Neural progenitor cell (in vitro differentiated cells): ENCODE data around the gene SPRY4. TPM values are rescaled to one million over a fixed set of nuclear protein-coding genes. Genes with fewer than 3 reads are reported as not detected.
"Not testable (repeated sequence)": the region's sequence is repeated elsewhere in the genome, so short reads cannot be mapped to it uniquely, and the experiment has no call there.

Experiments
- DNase-seq: peaks from one replicate; pipeline ENCODE4 v3.0.0-alpha.2; 2016; ENCODE audit warnings: low spot score
- H2AFZ ChIP-seq: fragments of 200-600 bp; sonication (generic); replicated peaks from 2 replicates; pipeline ENCODE4 v1.6.1; 2016; ENCODE audit warnings: antibody characterized with exemption
- H3F3A ChIP-seq: fragments of 200-600 bp; sonication (generic); 2 replicates; pipeline ENCODE4 v1.6.1; 2016; ENCODE audit warnings: antibody characterized with exemption, low read depth
- H3K27ac ChIP-seq: fragments of 200-600 bp; sonication (generic); 2 replicates; pipeline ENCODE4 v1.5.1; 2016; ENCODE audit warnings: mild to moderate bottlenecking
- H3K27me3 ChIP-seq: fragments of 200-600 bp; sonication (generic); 2 replicates; pipeline ENCODE4 v1.6.1; 2016; ENCODE audit warnings: mild to moderate bottlenecking, moderate library complexity
- H3K36me3 ChIP-seq: fragments of 200-600 bp; sonication (generic); 2 replicates; pipeline ENCODE4 v1.5.1; 2016
- H3K4me1 ChIP-seq: fragments of 200-600 bp; sonication (generic); 2 replicates; pipeline ENCODE4 v1.6.1; 2016; ENCODE audit warnings: mixed run types
- H3K4me2 ChIP-seq: fragments of 200-600 bp; sonication (generic); 2 replicates; pipeline ENCODE4 v1.6.1; 2016
- H3K4me3 ChIP-seq: fragments of 200-600 bp; sonication (generic); 2 replicates; pipeline ENCODE4 v1.5.1; 2016
- H3K79me2 ChIP-seq: fragments of 200-600 bp; sonication (generic); 2 replicates; pipeline ENCODE4 v1.6.1; 2016; ENCODE audit warnings: low read depth
- H3K9ac ChIP-seq: fragments of 200-600 bp; sonication (generic); 2 replicates; pipeline ENCODE4 v1.6.1; 2016
- H3K9me3 ChIP-seq: fragments of 200-600 bp; sonication (generic); 2 replicates; pipeline ENCODE4 v1.5.1; 2016; ENCODE audit warnings: low read depth
- H4K20me1 ChIP-seq: fragments of 200-600 bp; sonication (generic); 2 replicates; pipeline ENCODE4 v1.6.1; 2016; ENCODE audit warnings: low read depth
- H3K27ac Mint-ChIP-seq: 3 replicates; pipeline ENCODE4 v1.8.0; 2021; ENCODE audit warnings: mixed read lengths
- H3K27me3 Mint-ChIP-seq: 2 replicates; pipeline ENCODE4 v1.8.0; 2022; ENCODE audit warnings: low read depth, mild to moderate bottlenecking, inconsistent platforms, moderate library complexity, mixed read lengths; ENCODE audit not compliant: insufficient read depth
- H3K36me3 Mint-ChIP-seq: 3 replicates; pipeline ENCODE4 v1.8.0; 2021; ENCODE audit warnings: mixed read lengths
- H3K4me1 Mint-ChIP-seq: 3 replicates; pipeline ENCODE4 v1.8.0; 2021; ENCODE audit warnings: mixed read lengths
- H3K4me3 Mint-ChIP-seq: 3 replicates; pipeline ENCODE4 v1.8.0; 2021; ENCODE audit warnings: mild to moderate bottlenecking, moderate library complexity, mixed read lengths
- H3K9me3 Mint-ChIP-seq: 3 replicates; pipeline ENCODE4 v1.8.0; 2020; ENCODE audit warnings: mixed read lengths
- CTCF ChIP-seq: fragments of 200-600 bp; sonication (generic); IDR thresholded peaks from 2 replicates; pipeline ENCODE4 v1.5.1; 2017; ENCODE audit warnings: antibody characterized with exemption, mild to moderate bottlenecking
- EZH2 ChIP-seq: fragments of 200-600 bp; sonication (generic); IDR thresholded peaks from 2 replicates; pipeline ENCODE4 v1.6.1; 2017; ENCODE audit warnings: antibody characterized with exemption, mild to moderate bottlenecking, moderate library complexity
- EZH2phosphoT487 ChIP-seq: fragments of 200-600 bp; sonication (generic); IDR thresholded peaks from 2 replicates; pipeline ENCODE4 v1.6.1; 2017; ENCODE audit warnings: antibody characterized with exemption
- total RNA-seq: library from RNA; depleted of rRNA; stranded (reverse); fragments of >200 nt; gene quantifications from 2 replicates; pipeline ENCODE4 v1.2.3, GENCODE V29; 2015; ENCODE audit warnings: low replicate concordance

The SPRY4 gene
- total RNA-seq, 1 donor from 2014 or later, result 0.13 TPM

GRCh38 chr5:142353071-142353472 lies 28.3 kb upstream of the SPRY4 start:
- Histone ChIP-seq H3K4me1 (peaks cover 8% of the 10 kb centered on the region), H3K4me2 (no peak overlapping the region), H3K27ac (no peak overlapping the region), H2AFZ (no peak overlapping the region), H4K20me1 (no peaks in the 10 kb centered on the region), H3K9me3 (no peaks in the 10 kb centered on the region), H3K79me2 (no peaks in the 10 kb centered on the region), H3F3A (peaks cover 44% of the 10 kb centered on the region), H3K4me3 (no peak overlapping the region), H3K36me3 (no peaks in the 10 kb centered on the region), H3K27me3 (peaks cover 9% of the 10 kb centered on the region), H3K9ac (no peak overlapping the region)
- TF ChIP-seq EZH2 (no peak), CTCF (no peak), EZH2phosphoT487 (no peak)
- peaks cover 8% of the 10 kb centered on the region for H3K27me3 Mint-ChIP-seq
- peaks cover 3% of the 10 kb centered on the region for H3K36me3 Mint-ChIP-seq
- DNase-seq, result no peak
- peaks cover 22% of the 10 kb centered on the region for H3K4me1 Mint-ChIP-seq
- no peak overlapping the region for H3K4me3 Mint-ChIP-seq
- H3K27ac Mint-ChIP-seq, result no peak overlapping the region
- peaks cover 13% of the 10 kb centered on the region for H3K9me3 Mint-ChIP-seq

DNA sequence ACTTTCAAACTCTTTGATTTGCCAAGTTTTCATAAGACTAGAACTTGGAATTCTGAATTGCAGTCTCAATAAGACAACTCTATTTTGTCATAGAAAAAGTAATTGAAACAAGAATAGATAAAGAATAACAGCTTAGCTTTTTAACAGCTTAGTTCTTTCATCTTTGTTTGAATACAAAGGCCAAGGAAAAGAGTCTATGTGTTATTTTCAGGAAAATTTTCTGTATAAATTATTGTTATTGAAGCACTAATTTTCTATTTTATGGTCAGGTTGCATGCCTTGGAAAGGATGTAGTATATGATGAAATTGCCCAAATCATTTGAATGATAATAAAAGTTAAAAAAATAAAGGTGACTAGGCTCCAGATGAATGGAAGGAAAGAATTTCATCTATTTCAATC lies 25.2 kb upstream of the SPRY4 start:
- Histone ChIP-seq H4K20me1 (no peaks in the 10 kb centered on the region), H3K4me1 (peaks cover 4% of the 10 kb centered on the region), H3K4me3 (no peak overlapping the region), H3K9ac (no peak overlapping the region), H3F3A (peaks cover 25% of the 10 kb centered on the region), H3K4me2 (no peak overlapping the region), H3K9me3 (peaks cover 2% of the 10 kb centered on the region), H2AFZ (no peak overlapping the region), H3K27me3 (no peaks in the 10 kb centered on the region), H3K36me3 (no peaks in the 10 kb centered on the region), H3K79me2 (no peaks in the 10 kb centered on the region), H3K27ac (no peak overlapping the region)
- DNase-seq, result no peak
- no peak overlapping the region for H3K4me3 Mint-ChIP-seq
- TF ChIP-seq CTCF, result no peak
- TF ChIP-seq EZH2, result no peak
- TF ChIP-seq EZH2phosphoT487, result no peak
- H3K27me3 Mint-ChIP-seq, result peaks cover 12% of the 10 kb centered on the region
- H3K27ac Mint-ChIP-seq, result no peak overlapping the region
- H3K9me3 Mint-ChIP-seq, result peaks cover 25% of the 10 kb centered on the region
- H3K36me3 Mint-ChIP-seq, result peaks cover 18% of the 10 kb centered on the region
- H3K4me1 Mint-ChIP-seq, result peaks cover 19% of the 10 kb centered on the region

GRCh38 chr5:142346706-142347105 lies 21.9 kb upstream of the SPRY4 start:
- Mint-ChIP-seq H3K27me3 (peaks cover 13% of the 10 kb centered on the region), H3K4me1 (peaks cover 10% of the 10 kb centered on the region), H3K4me3 (no peak overlapping the region), H3K9me3 (peaks cover 46% of the 10 kb centered on the region), H3K36me3 (peaks cover 28% of the 10 kb centered on the region), H3K27ac (peak overlapping the region; percentile 4)
- no peaks in the 10 kb centered on the region for H3K36me3 ChIP-seq
- no peak overlapping the region for H3K27ac ChIP-seq
- TF ChIP-seq CTCF (no peak), EZH2phosphoT487 (no peak), EZH2 (no peak)
- H2AFZ ChIP-seq, result no peak overlapping the region
- H3F3A ChIP-seq, result peaks cover 17% of the 10 kb centered on the region
- H4K20me1 ChIP-seq, result no peaks in the 10 kb centered on the region
- H3K27me3 ChIP-seq, result no peaks in the 10 kb centered on the region
- no peaks in the 10 kb centered on the region for H3K79me2 ChIP-seq
- no peak for DNase-seq
- H3K9me3 ChIP-seq, result peaks cover 9% of the 10 kb centered on the region
- peaks cover 4% of the 10 kb centered on the region for H3K4me1 ChIP-seq
- H3K4me3 ChIP-seq, result no peak overlapping the region
- H3K9ac ChIP-seq, result no peak overlapping the region
- H3K4me2 ChIP-seq, result no peak overlapping the region

GRCh38 chr5:142344915-142345314 lies 20.1 kb upstream of the SPRY4 start:
- peaks cover 34% of the 10 kb centered on the region for H3K36me3 Mint-ChIP-seq
- H3K9me3 Mint-ChIP-seq, result peaks cover 55% of the 10 kb centered on the region
- peaks cover 12% of the 10 kb centered on the region for H3K4me1 Mint-ChIP-seq
- H3K27ac ChIP-seq, H3K79me2 ChIP-seq, H3K9ac ChIP-seq, H3K36me3 ChIP-seq, H3K27ac Mint-ChIP-seq, H3F3A ChIP-seq, H2AFZ ChIP-seq, DNase-seq, H3K27me3 ChIP-seq, H3K4me2 ChIP-seq, H3K4me3 ChIP-seq, H3K4me3 Mint-ChIP-seq, H3K9me3 ChIP-seq, H3K4me1 ChIP-seq, H4K20me1 ChIP-seq: not testable (repeated sequence)
- H3K27me3 Mint-ChIP-seq, result peaks cover 17% of the 10 kb centered on the region
